Suprapubic skin (tissue), 3 donors: ENCODE results near the gene COL4A4.

Source experiments
- EP300 ChIP-seq: sonication (generic); formaldehyde crosslinking; IDR thresholded peaks from one replicate; pipeline ENCODE4 v1.6.1; 2017; ENCODE audit warnings: antibody characterized with exemption
- POLR2A ChIP-seq, 2 donors: fragments of 450-650 bp; IDR thresholded peaks; one replicate each; pipeline ENCODE4 v1.6.1; 2017; ENCODE audit warnings: antibody characterized with exemption in 2 of 2, mild to moderate bottlenecking in 2 of 2, moderate library complexity in 2 of 2
- TF ChIP-seq, protein P1 (sequence below), 2 donors: fragments of 200-600 bp in 1 of 2; fragments of 450-650 bp in 1 of 2; sonication (generic) in 1 of 2; IDR thresholded peaks; one replicate each; pipeline ENCODE4 v1.5.1; 2016 to 2019; ENCODE audit warnings: antibody characterized with exemption in 2 of 2, mild to moderate bottlenecking in 1 of 2, moderate library complexity in 1 of 2

DNA sequence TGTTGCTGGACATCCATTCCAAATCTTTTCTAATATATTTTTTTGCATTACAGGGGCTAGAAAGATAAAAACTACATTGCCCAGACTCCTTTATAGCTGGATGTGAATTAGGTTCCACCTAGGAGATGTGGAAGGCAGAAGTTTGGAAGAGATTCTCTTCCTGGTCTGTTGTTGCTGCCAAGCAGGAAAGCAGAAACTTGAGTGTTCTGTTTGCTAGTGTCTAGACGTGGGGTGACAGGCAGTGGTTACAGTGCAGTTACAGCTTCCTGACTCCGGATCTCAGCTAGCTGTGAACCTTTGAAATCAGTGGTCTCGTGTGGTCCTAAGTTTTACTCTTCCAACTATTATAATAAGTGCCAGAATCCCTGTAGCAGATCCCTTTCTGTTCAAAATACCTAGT lies 46.2 kb downstream of the COL4A4 start:
- TF ChIP-seq, protein P1, sequence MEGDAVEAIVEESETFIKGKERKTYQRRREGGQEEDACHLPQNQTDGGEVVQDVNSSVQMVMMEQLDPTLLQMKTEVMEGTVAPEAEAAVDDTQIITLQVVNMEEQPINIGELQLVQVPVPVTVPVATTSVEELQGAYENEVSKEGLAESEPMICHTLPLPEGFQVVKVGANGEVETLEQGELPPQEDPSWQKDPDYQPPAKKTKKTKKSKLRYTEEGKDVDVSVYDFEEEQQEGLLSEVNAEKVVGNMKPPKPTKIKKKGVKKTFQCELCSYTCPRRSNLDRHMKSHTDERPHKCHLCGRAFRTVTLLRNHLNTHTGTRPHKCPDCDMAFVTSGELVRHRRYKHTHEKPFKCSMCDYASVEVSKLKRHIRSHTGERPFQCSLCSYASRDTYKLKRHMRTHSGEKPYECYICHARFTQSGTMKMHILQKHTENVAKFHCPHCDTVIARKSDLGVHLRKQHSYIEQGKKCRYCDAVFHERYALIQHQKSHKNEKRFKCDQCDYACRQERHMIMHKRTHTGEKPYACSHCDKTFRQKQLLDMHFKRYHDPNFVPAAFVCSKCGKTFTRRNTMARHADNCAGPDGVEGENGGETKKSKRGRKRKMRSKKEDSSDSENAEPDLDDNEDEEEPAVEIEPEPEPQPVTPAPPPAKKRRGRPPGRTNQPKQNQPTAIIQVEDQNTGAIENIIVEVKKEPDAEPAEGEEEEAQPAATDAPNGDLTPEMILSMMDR (IDR thresholded peaks at IDR 0.05), result no peak
- TF ChIP-seq EP300, result no peak
- no peak for TF ChIP-seq POLR2A (IDR thresholded peaks at IDR 0.05)
